ENCODE data around the gene NR2E3. TPM values are rescaled to one million over a fixed set of nuclear protein-coding genes. Genes with fewer than 3 reads are reported as not detected.

Gene NR2E3
- total RNA-seq, 1 donor from 2014 or later, result not detected

GRCh38 chr15:71780115-71780976 is 30.0 kb upstream of the NR2E3 start:
- peak overlapping the region; percentile 97 for H2AFZ ChIP-seq (replicated peaks)
- H3K27me3 ChIP-seq, result no peaks in the 10 kb centered on the region
- no peaks in the 10 kb centered on the region for H3K79me2 ChIP-seq (ENCODE audit: low read depth)
- H3K9ac ChIP-seq, result no peak overlapping the region
- Mint-ChIP-seq H3K4me1 (peaks cover 14% of the 10 kb centered on the region), H3K4me3 (no peak overlapping the region), H3K9me3 (no peaks in the 10 kb centered on the region), H3K36me3 (no peaks in the 10 kb centered on the region), H3K27me3 (ENCODE audit: insufficient read depth, low read depth) (peaks cover 18% of the 10 kb centered on the region), H3K27ac (no peak overlapping the region)
- peaks cover 9% of the 10 kb centered on the region for H3K4me1 ChIP-seq
- no peaks in the 10 kb centered on the region for H3K9me3 ChIP-seq (ENCODE audit: low read depth)
- DNase-seq (ENCODE audit: low spot score), result peak; percentile 80
- H3K4me2 ChIP-seq, result no peak overlapping the region
- no peaks in the 10 kb centered on the region for H4K20me1 ChIP-seq (ENCODE audit: low read depth)
- H3K4me3 ChIP-seq, result no peak overlapping the region
- H3K27ac ChIP-seq, result no peak overlapping the region
- no peaks in the 10 kb centered on the region for H3F3A ChIP-seq (ENCODE audit: low read depth)
- no peaks in the 10 kb centered on the region for H3K36me3 ChIP-seq
- TF ChIP-seq EZH2phosphoT487 (IDR thresholded peaks at IDR 0.05) (no peak), CTCF (IDR thresholded peaks at IDR 0.05) (peak; percentile 87)

- no peak overlapping the region for H3K9ac ChIP-seq
- no peaks in the 10 kb centered on the region for H3F3A ChIP-seq (ENCODE audit: low read depth)
- Mint-ChIP-seq H3K27ac (no peak overlapping the region), H3K4me3 (no peak overlapping the region), H3K4me1 (peaks cover 14% of the 10 kb centered on the region), H3K27me3 (ENCODE audit: insufficient read depth, low read depth) (peaks cover 18% of the 10 kb centered on the region), H3K9me3 (no peaks in the 10 kb centered on the region), H3K36me3 (no peaks in the 10 kb centered on the region)
- no peaks in the 10 kb centered on the region for H3K27me3 ChIP-seq
- H4K20me1 ChIP-seq (ENCODE audit: low read depth), result no peaks in the 10 kb centered on the region
- no peak overlapping the region for H2AFZ ChIP-seq (replicated peaks)
- no peak overlapping the region for H3K4me2 ChIP-seq
- peaks cover 9% of the 10 kb centered on the region for H3K4me1 ChIP-seq
- no peaks in the 10 kb centered on the region for H3K36me3 ChIP-seq
- H3K27ac ChIP-seq, result no peak overlapping the region
- TF ChIP-seq EZH2 (IDR thresholded peaks at IDR 0.05) (no peak), EZH2phosphoT487 (IDR thresholded peaks at IDR 0.05) (no peak), CTCF (IDR thresholded peaks at IDR 0.05) (no peak)
- no peaks in the 10 kb centered on the region for H3K79me2 ChIP-seq (ENCODE audit: low read depth)
- DNase-seq (ENCODE audit: low spot score), result no peak
- H3K9me3 ChIP-seq (ENCODE audit: low read depth), result no peaks in the 10 kb centered on the region
- no peak overlapping the region for H3K4me3 ChIP-seq
Observed at GRCh38 chr15:71781179-71781964, 29.0 kb upstream of the NR2E3 start.

- Mint-ChIP-seq H3K27me3 (ENCODE audit: insufficient read depth, low read depth) (peaks cover 18% of the 10 kb centered on the region), H3K27ac (no peak overlapping the region), H3K4me3 (no peak overlapping the region), H3K9me3 (no peaks in the 10 kb centered on the region), H3K36me3 (no peaks in the 10 kb centered on the region), H3K4me1 (peaks cover 14% of the 10 kb centered on the region)
- H3K27ac ChIP-seq, result no peak overlapping the region
- no peak for DNase-seq (ENCODE audit: low spot score)
- no peaks in the 10 kb centered on the region for H3K27me3 ChIP-seq
- H3K4me3 ChIP-seq, result no peak overlapping the region
- no peaks in the 10 kb centered on the region for H3K9me3 ChIP-seq (ENCODE audit: low read depth)
- H3K9ac ChIP-seq, result no peak overlapping the region
- no peaks in the 10 kb centered on the region for H4K20me1 ChIP-seq (ENCODE audit: low read depth)
- H3K4me1 ChIP-seq, result peaks cover 9% of the 10 kb centered on the region
- H3K4me2 ChIP-seq, result no peak overlapping the region
- no peaks in the 10 kb centered on the region for H3K79me2 ChIP-seq (ENCODE audit: low read depth)
- TF ChIP-seq EZH2phosphoT487 (IDR thresholded peaks at IDR 0.05) (no peak), CTCF (IDR thresholded peaks at IDR 0.05) (no peak), EZH2 (IDR thresholded peaks at IDR 0.05) (no peak)
- no peaks in the 10 kb centered on the region for H3K36me3 ChIP-seq
- no peaks in the 10 kb centered on the region for H3F3A ChIP-seq (ENCODE audit: low read depth)
- H2AFZ ChIP-seq (replicated peaks), result no peak overlapping the region
Observed at GRCh38 chr15:71781965-71782265, 28.4 kb upstream of the NR2E3 start.

Measured in neural progenitor cell (in vitro differentiated cells).